IPS-18c (cell line): ENCODE results near the gene USP7.

ENCODE experiments used
- H3K4me3 ChIP-seq: 2 replicates; pipeline ENCODE4 v1.7.0; 2013; ENCODE audit warnings: low read depth, mild to moderate bottlenecking, low read length, moderate library complexity; ENCODE audit not compliant: insufficient read depth
- H3K9me3 ChIP-seq: one replicate; pipeline ENCODE4 v1.6.1; 2013; ENCODE audit warnings: mild to moderate bottlenecking, low read length, moderate library complexity; ENCODE audit not compliant: control insufficient read depth, insufficient read depth

USP7 gene

DNA sequence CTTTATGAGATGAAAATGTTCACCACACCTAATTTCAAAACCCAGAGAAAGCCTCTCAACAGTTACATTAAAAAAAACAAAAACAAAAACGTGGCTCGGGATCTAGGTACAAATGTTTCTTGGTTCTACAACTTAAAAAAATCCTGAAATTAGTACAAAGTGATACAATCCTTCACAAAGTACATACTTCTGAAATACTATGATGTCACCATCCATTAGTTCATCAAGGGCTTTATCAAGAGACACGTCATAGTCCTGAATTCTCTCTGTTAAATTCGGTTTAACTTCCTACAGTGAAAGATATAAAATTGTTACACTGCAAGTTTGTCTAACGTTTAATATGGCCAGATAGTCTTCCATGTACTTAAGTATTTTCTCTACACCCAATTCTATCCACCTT is 63.4 kb downstream of the USP7 start:
- no peaks in the 10 kb centered on the region for H3K9me3 ChIP-seq
- H3K4me3 ChIP-seq, result no peak overlapping the region

DNA sequence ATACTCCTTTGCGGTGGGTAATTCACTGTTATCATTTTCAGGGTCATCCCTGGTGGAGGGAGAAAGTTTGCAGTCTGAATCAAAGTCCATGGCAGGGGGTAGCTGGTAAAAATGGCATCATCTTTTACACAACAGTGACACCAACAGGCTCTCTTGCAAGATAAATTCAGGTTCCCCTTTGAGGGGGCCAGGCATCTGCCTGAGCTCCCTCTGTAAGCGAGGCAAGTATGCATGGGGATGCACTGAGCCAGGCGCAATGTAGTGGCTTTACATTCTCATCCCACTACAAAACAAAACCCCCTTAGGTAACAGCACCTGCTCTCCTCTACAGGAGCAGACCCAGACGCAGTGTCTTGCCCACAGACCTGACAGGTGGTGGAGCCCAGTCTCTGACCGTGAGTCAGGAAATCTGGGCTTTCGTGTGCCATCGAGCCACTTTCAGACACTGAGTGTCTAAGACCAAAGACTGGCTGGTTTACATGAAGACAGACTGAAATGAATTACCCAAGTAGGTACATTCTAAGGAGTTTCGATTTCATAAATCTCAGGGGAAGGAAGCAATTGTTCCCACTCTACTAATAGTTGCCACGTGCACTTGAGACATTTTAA is 63.9 kb downstream of the USP7 start:
- Histone ChIP-seq H3K9me3 (no peaks in the 10 kb centered on the region), H3K4me3 (no peak overlapping the region)

GRCh38 chr16:8898660-8899318 is 64.9 kb downstream of the USP7 start:
- H3K4me3 ChIP-seq, result no peak overlapping the region

GRCh38 chr16:8894736-8895334 is 68.9 kb downstream of the USP7 start:
- Histone ChIP-seq H3K9me3 (no peaks in the 10 kb centered on the region), H3K4me3 (no peak overlapping the region)

More at GRCh38 chr16:8898660-8899318, 64.9 kb downstream of the USP7 start:
- no peaks in the 10 kb centered on the region for H3K9me3 ChIP-seq

- Histone ChIP-seq H3K4me3 (no peak overlapping the region), H3K9me3 (no peaks in the 10 kb centered on the region)
Observed at GRCh38 chr16:8893976-8894690, 69.6 kb downstream of the USP7 start.

GRCh38 chr16:8893426-8893825 is 70.3 kb downstream of the USP7 start:
- peaks cover 2% of the 10 kb centered on the region for H3K9me3 ChIP-seq
- H3K4me3 ChIP-seq, result no peak overlapping the region

DNA sequence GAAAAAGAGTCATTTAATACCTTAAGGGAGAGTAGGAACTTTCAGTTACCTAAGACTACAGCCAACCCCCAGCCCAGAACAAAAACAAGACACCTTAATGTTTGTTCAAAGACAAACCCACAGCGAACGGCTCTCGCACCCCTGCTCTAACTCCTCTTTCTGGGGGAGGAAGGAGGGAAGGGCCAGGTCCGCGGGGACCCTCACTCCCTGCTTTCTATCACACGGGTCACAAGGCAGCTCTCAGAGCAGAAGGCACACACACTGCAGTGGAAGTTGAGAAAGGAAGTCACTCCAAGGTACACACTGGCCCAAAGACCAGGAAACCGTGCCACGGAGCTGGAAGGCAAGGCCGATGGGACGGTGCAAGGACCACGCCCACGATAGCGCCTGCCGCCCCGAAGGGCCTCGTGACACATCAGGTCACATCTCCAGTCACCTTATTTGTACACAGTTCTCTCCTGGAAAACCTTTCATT is 71.6 kb downstream of the USP7 start:
- H3K9me3 ChIP-seq, result peaks cover 2% of the 10 kb centered on the region
- H3K4me3 ChIP-seq, result no peak overlapping the region

DNA sequence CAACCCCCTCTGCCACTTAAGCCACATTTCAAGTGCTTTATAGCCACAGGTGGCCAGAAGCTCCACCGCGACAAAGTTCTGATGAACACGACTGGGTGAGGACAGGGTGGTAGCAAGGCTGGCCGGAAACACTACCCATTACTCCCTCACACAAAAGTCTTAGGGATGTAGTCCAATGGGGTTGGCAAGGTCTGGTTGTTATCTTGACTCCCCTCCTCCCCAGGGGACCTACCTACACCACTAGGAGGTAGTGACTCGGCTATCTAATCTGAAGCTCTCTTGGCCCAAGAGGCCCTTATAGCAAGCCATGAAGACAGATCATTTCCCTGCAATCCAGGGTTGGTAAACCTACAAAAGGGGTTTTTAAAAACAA is 73.2 kb downstream of the USP7 start:
- Histone ChIP-seq H3K9me3 (peaks cover 2% of the 10 kb centered on the region), H3K4me3 (no peak overlapping the region)

DNA sequence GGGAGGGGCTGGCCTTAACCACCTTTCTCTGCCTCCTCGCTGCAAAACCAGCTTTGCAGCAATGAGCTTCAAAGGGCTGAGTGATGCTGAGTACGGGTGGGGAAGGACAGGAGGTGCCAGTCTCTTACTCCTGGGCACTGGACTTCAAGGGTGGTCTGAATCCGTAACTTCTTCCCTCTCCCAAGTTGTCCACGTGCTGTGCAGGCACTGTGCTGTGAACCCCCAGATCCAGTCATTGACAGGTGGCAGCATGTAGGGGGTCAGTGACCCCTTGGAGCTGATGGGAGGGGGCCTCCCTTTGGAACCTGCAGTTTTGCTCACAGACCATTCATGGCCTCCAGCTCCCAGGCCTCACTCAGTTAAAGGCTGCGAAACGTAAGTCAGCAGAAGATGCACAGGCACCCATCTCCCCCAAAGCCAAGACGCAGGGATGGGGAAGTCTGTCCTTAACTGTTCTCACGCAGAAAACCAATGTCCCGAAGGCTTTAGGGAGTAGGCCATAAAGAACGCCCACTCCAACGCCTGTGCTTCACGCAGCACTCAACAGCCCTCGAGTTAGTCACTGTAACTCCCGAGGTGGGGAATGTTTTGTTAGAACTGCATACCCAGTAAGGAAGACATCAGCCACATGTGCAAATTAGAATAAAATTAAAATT is 73.7 kb downstream of the USP7 start:
- H3K9me3 ChIP-seq, result peaks cover 2% of the 10 kb centered on the region
- no peak overlapping the region for H3K4me3 ChIP-seq

DNA sequence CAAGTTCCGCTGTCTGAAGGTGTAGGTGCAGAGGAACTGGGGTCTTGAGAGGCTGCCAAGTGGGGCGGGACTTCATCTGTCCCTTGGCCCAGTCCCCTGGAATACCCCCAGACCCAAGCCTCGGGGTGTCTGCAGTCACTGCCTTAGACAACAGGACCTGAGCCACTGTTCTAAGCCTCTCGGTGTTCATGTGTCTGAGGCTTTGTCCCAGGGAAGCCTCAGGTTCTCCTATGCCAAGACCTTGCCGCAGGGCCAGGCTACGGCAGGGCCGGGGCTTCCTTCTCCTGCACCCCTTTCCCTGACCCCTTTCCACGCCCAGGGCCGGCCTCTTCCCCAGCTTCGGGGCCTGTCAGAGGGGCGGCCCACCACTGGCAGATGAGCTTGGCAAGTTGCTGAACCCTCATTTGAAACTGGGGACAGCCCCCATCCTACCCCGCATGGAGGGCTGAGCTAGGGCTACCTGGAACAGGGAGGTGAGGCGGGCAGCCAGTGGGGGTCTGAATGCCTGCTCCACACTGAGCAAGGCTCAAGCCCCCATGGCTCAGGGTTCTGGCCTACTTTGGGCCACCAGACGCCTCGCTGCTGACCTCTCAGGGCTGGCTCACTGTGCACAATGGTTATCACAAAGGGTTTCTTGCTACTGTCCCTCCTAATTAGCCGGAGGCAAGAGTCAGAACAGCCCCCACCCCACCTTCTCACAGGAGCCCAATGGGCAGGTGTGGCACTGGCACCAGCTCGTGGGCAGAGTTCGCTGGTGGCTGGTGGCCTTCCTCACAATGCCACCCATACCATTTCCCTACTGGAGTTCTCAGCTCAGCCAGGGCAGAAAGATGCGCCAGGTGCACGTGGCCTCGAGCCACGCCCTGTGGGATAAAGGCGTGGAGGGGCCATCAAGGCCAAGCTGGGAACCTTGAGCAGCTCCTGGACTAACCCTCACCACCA is 74.5 kb downstream of the USP7 start:
- Histone ChIP-seq H3K9me3 (peaks cover 2% of the 10 kb centered on the region), H3K4me3 (no peak overlapping the region)

GRCh38 chr16:8887952-8888560 is 75.7 kb downstream of the USP7 start:
- H3K4me3 ChIP-seq, result no peak overlapping the region
- H3K9me3 ChIP-seq, result peaks cover 2% of the 10 kb centered on the region

- Histone ChIP-seq H3K9me3 (peaks cover 2% of the 10 kb centered on the region), H3K4me3 (no peak overlapping the region)
Observed at GRCh38 chr16:8887431-8887765, 76.3 kb downstream of the USP7 start.

DNA sequence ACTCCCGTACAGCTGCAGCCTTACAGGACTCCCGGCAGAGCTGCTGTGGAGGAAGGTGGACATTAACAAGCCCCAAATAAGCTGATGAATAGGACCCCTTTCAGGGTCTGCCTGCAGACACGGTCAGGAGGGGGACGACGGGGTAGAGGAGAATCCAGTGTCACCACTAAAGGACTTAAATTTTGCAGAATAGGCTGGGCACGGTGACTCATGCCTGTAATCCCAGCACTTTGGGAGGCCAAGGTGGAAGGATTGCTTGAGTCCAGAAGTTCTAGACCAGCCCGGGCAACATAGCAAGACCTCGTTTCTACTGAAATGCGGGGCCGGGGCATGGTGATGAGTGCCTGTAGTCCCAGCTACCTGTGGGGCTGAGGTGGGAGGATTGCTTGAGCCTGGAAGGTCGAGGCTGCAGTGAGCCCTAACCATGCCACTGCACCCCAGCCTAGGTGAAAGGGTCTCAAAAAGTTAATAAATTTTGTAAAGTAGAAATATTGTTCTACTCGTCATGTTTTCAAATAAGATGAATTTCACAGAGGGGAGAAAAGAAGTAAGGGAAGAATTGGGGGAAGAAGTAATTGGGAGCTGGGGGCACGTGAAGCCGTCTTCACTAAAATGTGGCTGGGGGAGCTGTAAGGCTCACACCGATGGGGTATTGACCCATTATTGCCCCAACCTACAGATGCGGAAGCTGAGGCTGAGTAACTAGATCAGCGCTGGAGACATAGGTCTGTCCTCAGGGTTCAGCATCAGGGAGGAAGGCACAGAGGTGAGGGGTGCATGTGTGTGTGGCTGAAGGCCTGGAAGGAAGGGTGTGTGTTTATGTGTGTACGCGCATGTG is 76.9 kb downstream of the USP7 start:
- Histone ChIP-seq H3K9me3 (peaks cover 2% of the 10 kb centered on the region), H3K4me3 (no peak overlapping the region)

- H3K9me3 ChIP-seq, result peaks cover 2% of the 10 kb centered on the region
- H3K4me3 ChIP-seq, result no peak overlapping the region
Observed at GRCh38 chr16:8885674-8886592, 77.8 kb downstream of the USP7 start.
